ENCODE results near the gene PHACTR3. TPM values are rescaled to one million over a fixed set of nuclear protein-coding genes. Genes with fewer than 3 reads are reported as not detected.

PHACTR3 gene
- total RNA-seq, 1 donor from 2014 or later, result 0.06 TPM

- TF ChIP-seq CTCF (conservative IDR thresholded peaks at IDR 0.05; ENCODE audit: low read depth, low read length), result no peak
- no peak for DNase-seq (ENCODE audit: low read depth)
- no peak overlapping the region for H3K4me3 ChIP-seq (ENCODE audit: low read depth, low read length)
Measured at GRCh38 chr20:59575216-59575615, 29.1 kb upstream of the PHACTR3 start.

GRCh38 chr20:59575653-59576052, 28.7 kb upstream of the PHACTR3 start:
- H3K4me3 ChIP-seq (ENCODE audit: low read depth, low read length), result no peak overlapping the region
- no peak for DNase-seq (ENCODE audit: low read depth)
- no peak for TF ChIP-seq CTCF (conservative IDR thresholded peaks at IDR 0.05; ENCODE audit: low read depth, low read length)

GRCh38 chr20:59576216-59576953, 28.0 kb upstream of the PHACTR3 start:
- no peak for TF ChIP-seq CTCF (conservative IDR thresholded peaks at IDR 0.05; ENCODE audit: low read depth, low read length)
- DNase-seq (ENCODE audit: low read depth), result no peak
- H3K4me3 ChIP-seq (ENCODE audit: low read depth, low read length), result no peak overlapping the region

- TF ChIP-seq CTCF (conservative IDR thresholded peaks at IDR 0.05; ENCODE audit: low read depth, low read length), result no peak
- DNase-seq (ENCODE audit: low read depth), result no peak
- no peak overlapping the region for H3K4me3 ChIP-seq (ENCODE audit: low read depth, low read length)
Measured at GRCh38 chr20:59577037-59577808, 27.1 kb upstream of the PHACTR3 start.

- DNase-seq (ENCODE audit: low read depth), result no peak
Measured at GRCh38 chr20:59577809-59578435, 26.4 kb upstream of the PHACTR3 start.

More at GRCh38 chr20:59577809-59578435, 26.4 kb upstream of the PHACTR3 start:
- no peak overlapping the region for H3K4me3 ChIP-seq (ENCODE audit: low read depth, low read length)
- TF ChIP-seq CTCF (conservative IDR thresholded peaks at IDR 0.05; ENCODE audit: low read depth, low read length), result peak; percentile 7
